LHCN-M2 (cell line): ENCODE data around the gene FBXO46. TPM values are rescaled to one million over a fixed set of nuclear protein-coding genes. Genes with fewer than 3 reads are reported as not detected.
"Not testable (repeated sequence)": the region's sequence is repeated elsewhere in the genome, so short reads cannot be mapped to it uniquely, and the experiment has no call there.

Experiments used
- DNase-seq: peaks from one replicate; pipeline ENCODE4 v3.0.0-alpha.2; 2012; ENCODE audit warnings: low read depth
- total RNA-seq: library from RNA; depleted of rRNA; stranded (reverse); fragments of >200 nt; gene quantifications from 2 replicates; pipeline ENCODE4 v1.2.3, GENCODE V29; 2014

Gene FBXO46
- total RNA-seq, 1 experiment from 2014 or later, result 8.4 TPM

DNA sequence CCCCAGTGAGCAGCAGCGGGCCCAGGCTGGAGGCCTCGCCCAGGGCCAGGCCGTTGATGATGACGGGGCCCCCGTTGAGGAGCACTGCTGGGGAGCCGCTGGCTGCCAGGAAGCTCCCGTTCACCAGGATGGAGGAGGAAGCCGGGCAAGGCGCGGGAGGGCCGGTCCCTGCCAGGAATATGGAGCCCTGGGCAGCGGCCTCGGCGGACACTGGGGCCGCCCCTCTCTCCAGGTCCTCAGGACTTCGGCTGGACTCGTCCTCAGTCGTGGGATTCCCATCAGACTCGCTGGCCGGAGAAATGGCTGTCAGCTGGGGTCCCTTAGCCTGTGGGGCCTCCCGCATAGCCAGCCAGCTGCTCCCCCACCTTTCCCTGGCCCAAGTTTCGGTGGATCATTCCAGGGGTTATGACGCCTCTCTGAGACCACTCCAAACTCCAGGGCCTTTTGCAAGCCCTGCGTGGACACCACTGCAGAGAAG lies 36.2 kb upstream of the FBXO46 start:
- DNase-seq, result no peak

DNA sequence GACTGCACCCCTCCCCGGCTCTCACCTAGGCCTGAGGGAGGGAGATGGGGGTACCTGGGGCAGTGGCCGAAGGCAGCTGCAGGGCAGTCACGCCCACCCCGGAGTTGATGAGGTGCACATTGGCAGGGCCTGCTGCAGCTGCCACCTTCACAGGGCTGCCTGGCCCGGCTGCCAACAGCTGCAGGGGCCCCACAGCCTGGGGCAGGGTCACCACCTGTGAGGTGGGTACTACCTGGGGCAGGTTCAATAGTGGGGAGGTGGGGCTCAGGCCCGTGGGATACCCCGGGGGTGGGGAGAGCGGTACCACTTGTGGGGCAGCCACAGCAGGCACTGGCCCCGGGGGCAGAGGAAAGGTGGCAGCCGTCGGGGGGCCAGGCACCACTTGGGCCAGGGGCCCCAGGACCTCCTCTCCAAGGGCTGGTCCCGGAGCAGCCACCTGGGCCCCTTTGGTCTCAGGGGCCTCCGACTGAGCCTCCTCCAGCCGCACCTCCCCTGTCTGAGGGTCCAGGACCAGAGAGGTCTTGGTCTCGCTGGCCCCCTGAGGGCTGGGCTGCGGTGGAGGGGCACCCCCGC lies 35.7 kb upstream of the FBXO46 start:
- no peak for DNase-seq

DNA sequence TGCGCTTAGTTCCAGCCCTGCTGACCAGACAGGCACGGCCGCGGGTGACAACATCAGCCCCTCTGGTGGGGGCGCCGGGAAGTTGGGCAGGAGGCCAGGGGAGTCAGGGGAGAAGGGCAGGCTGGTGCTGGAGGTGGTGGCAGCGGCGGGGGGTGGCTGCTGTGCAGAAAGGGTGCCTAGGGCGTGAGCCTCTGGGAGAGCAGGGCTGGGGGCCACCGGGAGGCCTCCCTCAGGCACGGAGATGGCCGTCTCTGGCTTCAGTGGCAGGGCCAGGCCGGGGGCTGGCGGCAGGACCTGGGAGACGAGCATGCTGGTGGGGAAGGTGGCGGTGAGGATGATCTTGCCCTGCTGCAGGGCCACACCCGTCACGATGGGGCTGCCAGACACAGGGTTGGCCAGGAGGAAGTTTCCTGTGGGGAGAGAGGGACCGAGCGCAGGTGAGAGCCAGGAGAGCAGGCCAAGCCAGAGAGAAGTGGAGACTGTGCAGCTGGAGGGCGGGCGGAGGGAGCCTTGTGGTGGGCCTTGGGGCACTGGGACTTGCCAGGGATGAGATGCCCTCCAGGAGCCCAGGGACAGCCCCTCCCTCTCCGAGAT lies 35.1 kb upstream of the FBXO46 start:
- no peak for DNase-seq

DNA sequence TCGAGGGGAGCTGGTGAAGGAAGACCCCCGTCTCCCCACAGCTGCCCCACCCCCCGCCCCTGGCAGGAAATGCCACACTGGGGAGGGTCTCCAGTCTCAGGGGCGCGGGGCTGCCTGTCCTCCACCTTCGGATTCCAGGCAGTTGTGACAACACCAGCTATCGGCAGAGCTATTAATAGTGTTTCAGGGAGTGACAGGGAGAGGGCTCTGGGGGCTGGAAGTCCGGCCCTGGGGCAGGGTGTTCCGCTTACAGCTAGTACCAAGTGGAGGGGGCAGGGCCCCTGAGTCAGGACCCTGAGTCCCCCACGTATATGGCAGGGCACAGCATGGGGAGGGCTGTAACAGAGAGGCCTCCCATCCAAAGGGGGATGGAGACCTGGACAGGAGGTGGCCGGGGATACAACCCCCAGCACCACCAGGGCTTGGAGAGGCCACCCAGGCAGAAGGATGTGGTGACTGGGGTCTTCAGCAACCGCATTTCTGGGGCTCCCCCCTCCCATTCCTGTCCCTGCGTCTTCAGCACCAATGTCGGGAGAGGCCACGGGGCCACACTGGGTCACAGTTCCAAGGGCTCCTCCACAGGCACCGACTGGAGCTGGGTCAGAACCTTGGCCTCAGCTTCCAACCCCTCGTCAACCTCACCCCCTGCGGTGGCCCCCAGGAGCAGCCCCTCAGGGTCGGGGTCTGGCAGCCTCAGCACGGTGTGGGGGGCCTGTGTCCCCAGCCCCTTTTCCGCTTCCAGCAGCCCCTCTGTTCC lies 34.4 kb upstream of the FBXO46 start:
- no peak for DNase-seq

DNA sequence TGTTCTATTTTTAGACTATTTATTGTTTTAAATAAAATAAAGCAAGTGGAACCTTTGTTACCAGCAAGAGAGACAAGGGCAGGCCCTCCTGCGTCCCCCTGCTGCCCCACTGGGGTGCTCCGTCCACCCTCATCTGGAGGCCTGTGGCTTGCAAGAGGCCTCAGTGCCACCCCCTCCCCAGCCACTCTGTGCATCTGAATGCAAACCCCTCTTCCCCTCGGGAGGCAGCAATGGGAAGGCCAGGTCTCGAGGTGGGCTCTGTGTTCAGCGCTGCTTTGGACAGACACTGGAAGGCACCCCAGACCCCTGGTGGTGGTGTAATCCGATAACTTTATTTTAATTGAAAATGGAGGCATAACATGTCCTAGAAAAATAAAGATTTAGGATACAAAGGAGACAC lies 33.8 kb upstream of the FBXO46 start:
- DNase-seq, result no peak

DNA sequence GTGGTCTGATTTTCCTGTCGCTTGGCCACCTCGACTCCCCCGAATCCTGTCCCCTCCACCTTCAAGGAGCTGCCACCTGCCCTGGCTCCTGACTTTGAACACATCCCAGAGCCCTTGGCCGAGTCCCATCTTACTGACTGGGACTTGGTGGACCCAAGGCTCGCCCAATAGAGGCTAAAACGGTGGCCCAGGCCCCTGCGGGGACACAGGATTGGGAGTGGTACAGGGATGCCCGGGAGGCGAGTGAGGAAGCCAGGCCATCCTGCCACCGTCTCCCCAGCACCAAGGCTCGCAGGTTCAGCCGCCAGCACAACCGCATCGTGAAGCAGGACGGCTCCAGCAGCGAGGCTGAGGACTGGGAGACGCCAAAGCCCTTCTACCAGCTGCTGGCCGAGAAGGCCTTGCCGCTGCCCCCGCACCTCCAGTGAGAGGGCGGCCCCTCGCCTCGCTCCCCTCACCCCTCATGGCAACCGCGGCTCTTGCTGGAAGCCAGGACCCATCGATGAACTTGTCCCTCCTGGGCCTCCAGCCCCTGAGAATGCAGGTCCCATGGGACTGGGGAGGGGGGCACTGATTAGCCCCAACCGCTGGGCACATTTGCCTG lies 33.1 kb upstream of the FBXO46 start:
- DNase-seq, result no peak

DNA sequence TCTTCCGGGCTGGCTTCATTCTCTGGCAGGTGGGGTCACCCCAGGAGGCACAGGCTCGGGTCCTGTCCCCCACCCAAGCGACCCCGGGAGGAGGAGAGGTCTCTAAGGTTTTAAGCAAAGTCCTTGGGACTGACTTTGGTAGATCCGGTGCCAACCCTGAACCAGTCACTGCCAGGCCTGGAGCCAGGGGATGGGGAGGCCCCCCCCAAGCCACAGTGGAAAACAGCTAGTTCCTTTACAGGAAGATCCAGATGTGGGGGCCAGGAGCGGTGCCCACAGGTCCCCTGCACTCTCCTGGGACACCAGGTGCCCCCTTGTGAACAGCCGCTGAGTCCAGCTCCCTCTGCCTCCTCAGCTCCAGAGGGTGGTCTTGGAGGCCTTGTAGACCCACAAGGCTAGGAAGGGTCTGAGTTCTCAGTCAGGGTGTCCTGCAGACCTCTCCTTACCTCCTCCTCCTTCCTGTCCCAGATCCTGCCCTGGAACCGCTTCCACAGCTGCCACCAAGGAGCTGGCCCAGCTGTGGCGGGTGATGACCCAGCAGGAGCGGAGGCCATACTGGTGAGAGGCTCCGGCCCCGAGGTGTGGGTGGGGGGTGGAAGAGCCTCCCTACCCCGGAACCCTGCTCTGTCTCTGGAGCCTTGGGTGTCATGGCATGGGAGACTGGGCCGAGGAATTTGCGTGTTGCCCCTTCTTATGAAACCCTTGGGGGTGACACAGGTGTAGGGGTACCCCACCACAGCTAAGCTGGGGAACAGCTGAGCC lies 32.4 kb upstream of the FBXO46 start:
- DNase-seq, result no peak

DNA sequence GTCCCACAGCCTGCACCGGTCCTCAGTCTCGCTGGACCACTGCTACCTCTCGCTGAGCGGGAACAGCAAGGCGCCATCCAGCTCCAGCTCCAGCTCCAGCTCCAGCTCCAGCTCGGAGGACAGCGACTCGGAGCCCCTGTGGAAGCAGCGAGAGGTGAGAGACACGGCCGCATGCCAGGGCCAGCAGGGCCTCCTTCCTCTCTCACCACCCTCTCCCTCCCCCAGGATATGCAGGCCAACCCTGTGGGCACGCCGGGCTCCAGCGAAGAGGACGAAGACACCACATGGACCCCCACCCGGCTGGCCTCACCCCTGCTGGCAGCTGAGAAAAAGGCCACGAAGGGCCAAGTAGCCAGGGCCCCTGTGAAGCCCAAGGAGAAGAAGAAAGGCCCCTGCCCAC lies 31.0 kb upstream of the FBXO46 start:
- no peak for DNase-seq

DNA sequence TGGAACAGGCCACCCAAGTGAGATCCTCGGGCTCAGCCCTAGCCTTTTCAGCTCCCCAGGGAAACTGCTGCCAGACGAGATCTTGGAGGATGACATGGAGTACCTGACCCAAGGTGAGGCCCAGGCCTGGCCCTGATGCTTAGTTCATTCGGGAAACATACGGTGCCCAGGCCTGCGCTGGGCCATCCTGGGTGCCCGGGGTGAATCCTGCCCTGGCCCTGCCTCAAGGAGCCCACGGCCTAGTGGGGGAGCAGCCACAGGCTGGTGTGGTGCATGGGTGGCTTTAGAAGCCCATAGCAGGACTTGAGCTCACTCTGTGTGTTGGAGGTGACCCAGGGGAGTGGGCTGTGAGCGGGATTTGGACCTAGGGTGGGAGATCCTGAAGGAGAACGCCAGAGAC lies 28.2 kb upstream of the FBXO46 start:
- no peak for DNase-seq

DNA sequence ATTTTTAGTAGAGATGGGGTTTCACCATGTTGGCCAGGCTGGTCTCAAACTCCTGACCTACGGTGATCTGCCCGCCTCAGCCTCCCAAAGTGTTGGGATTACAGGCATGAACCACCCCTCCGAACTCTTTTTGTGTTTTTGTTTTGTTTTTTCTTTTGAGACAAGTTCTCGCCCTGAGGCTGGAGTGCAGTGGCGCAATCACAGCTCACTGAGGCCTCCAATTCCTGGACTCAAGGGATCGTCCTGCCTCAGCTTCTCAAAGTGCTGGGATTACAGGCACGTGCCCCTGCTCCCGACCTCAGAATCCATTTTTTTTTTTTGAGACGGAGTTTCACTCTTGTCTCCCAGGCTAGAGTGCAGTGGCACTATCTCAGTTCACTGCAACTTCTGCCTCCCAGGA lies 27.0 kb upstream of the FBXO46 start:
- DNase-seq, result no peak

DNA sequence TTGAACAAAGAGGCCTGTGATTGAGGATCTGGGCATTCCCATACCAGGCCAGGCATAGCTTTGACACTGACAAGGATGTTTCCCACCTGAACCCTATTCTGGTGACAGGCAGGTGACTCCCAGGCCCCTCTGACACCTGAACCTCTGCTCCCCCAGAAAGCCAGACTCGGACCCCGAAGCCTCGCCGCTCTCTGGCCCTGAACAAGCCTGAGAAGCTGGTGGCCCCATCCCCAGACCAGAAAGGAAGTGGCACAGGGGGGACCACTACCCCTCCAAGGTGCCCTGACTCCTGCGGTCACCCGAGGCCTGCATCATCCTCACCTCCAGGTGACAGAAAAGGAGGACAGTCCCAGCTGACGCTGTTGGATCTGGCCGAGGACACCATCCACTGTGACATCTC lies 23.6 kb upstream of the FBXO46 start:
- no peak for DNase-seq

DNA sequence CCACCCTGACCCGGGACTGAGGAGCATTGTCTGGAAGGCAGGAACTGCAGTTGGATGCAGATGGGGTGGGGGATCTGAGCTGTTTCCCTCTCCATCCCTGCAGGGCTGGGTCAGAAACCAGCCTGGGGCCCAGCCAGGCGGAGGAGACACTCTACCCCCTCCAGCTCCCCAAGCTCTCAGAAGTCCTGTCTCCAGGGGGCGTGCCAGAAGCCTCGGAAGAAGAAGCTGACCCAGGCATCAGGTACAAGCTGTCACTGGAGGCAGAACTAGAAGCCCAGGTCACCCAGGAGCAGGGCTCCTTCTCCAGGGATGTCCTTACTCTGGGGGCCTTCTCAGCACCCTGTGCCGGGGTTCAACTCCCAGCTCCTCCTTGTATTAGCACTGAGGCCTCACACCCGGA lies 22.9 kb upstream of the FBXO46 start:
- DNase-seq, result no peak

DNA sequence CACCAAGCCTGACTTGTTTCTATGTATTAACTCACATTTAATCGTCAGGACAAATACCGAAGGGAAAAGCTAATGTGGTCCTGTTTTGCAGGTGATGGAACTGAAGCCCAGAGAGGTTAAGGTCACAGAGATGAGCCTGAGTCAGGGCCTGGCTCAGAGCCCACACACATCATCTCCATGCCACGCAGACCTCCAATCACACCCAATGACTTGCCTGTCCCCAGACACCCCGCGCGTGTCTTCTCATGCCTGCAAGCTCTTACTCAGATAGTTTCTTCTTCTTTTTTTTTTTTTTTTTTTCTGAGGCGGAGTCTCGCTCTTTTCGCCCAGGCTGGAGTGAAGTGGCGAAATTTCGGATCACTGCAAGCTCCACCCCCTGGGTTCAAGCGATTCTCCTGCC lies 21.9 kb upstream of the FBXO46 start:
- DNase-seq, result peak; percentile 31

DNA sequence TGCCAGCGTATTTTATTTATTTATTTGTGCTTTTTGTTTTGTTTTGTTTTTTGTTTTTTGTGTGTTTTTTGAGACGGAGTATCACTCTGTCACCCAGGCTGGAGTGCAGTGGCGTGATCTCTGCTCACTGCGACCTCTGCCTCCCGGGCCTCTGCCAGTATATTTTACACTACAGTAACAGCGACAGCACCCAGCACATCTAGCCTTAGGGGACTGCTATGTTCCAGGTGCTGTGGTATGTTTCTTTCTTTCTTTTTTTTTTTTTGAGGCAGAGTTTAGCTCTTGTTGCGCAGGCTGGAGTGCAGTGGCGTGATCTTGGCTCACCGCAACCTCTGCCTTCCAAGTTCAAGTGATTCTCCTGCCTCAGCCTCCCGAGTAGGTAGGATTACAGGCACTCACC lies 20.8 kb upstream of the FBXO46 start:
- not testable (repeated sequence) for DNase-seq

DNA sequence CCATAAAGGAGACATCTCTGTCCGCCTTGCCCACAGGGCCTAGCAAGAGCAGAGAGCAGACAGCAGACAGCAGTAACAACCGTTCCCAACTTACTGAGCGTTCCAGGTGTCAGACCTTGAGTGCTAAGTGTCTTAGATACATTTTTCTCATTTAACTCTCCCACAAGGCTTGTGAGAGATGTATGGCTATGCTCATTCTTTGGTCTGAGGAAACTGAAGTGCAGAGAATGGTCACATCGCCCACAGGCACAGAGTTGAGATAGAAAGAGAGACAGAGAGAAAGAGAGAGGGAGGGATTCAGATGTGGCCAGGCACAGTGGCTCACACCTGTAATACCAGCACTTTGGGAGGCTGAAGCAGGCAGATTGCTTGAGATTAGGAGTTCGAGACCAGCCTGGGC lies 16.8 kb upstream of the FBXO46 start:
- no peak for DNase-seq

DNA sequence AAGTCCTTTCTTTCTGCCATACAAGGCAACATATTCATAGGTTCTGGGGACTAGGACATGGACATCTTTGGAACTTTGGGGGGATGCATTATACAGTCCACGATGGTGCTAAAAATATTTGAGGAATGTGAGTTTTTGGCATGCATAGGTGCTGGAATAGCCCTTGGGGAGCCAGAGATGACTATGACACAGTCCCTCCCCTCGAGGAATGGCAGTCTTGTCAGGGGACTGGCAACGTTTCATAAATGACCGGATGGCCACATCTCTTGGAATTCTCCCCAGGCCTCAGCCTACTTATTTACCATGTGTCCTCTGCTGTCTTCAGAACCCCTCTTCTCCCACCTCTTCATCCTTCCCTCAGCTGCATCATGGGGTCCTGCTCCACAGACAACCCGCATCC lies 16.2 kb upstream of the FBXO46 start:
- DNase-seq, result no peak

DNA sequence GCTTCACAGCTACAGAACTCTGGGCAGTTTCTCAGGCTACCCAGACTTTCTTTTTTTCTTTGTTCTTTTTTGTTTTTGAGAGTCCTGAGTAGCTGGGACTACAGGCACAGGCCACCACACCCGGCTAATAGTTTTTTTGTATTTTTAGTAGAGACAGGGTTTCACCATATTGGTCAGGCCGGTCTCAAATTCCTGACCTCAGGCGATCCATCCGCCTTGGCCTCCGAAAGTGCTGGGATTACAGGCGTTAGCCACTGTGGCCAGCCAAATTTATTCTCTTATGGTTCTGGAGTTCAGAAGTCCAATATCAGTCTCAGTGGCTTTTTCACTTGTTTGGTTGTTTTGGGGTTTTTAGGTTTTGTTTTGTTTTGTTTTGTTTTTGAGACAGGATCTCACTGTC lies 14.9 kb upstream of the FBXO46 start:
- DNase-seq, result no peak

DNA sequence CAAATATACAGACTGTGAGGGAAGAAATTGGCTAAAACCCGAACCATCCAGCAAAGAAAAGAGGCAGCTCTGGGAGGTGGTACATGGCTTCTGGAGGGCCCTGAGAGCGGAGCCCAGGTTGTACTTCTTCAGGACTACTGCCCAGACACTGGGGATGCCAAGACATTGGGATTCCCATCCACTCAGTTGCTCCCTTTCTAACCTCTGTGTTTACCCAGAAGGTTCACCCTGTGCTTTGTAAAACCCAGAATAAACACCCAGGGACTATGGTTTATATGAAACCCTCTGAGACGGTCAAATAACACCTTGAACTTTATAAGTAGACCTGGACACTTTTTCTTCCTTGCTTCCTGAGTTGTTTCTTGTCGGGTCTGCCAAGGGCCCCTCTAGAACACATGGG lies 12.3 kb upstream of the FBXO46 start:
- DNase-seq, result no peak

DNA sequence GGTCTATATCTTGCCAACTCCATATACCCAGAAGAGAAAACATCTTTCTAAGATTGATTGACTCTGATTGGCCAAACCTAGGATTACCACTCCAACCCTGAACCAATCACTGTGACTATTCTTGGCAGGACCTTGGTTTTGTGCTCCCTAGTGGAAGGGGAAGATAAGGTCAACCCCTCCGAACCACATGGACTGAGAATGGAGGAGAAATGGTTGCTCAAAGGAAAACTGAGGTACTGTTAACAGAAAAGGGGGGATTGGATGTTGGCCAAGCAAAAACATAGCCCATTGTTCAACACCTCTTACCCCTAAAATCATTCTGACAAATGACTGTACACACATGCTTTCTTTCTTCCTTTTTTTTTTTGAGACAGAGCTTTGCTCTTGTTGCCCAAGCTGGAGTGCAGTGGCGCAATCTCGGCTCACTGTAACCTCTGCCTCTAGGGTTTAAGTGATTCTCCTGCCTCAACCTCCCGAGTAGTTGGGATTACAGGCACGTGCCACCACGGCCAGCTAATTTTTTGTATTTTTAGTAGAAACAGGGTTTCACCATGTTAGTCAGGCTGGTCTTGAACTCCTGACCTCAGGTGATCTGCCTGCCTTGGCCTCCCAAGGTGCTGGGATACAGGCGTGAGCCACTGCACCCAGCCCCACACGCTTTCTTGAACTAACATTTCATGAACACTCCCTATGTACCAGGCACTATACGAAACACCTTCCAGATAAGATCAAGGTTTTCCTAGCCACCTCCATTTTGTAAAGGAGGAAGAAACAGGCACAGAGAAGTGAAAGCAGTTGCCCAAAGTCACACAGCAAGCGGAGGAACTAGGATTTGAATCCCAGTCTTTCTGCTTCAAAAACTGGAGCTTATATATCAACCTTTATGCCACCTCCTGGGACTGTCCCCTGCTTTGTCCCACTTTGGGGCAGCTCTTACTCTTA lies 9.1 kb upstream of the FBXO46 start:
- peak; percentile 32 for DNase-seq

DNA sequence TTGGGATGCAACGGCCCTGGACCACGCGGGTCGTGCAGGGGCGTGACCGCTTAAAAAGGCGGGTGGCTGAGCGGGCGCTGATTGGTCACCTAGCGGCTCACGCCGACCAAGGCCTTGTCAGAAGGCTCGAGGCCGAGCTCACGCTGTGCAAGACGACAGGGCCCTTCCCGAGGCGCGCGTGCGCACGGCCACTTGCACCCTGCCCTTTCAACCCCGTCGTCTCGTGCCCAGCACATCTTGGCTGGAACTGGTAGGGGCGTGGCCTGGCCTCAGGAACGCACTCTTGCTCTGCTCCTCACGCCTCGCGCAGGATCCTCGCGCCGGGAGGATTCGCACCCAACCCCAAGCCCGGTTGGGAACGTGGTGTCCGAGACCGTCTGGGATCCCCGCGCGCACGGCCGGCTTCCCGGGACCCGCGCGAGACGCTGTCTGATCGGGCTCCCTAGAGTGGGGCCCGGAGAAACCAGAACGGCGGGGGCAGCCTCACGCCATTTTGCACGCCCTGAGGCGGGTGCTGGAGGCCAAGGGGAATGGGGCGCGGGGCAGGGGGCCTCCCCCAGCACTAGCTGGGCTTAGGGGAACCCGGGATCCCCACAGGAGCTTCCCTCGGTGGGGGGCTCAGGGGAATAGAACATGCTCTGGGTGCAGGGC lies 2.6 kb upstream of the FBXO46 start, which contains the start of gene MEIOSIN:
TSS of gene MEIOSIN (plus strand) at position 280 of the 651 bp plus-strand sequence. CDS start 1,938 bp downstream, outside the sequence.
- DNase-seq, result no peak
